ENCODE measurements around the gene STRBP.

STRBP gene

DNA sequence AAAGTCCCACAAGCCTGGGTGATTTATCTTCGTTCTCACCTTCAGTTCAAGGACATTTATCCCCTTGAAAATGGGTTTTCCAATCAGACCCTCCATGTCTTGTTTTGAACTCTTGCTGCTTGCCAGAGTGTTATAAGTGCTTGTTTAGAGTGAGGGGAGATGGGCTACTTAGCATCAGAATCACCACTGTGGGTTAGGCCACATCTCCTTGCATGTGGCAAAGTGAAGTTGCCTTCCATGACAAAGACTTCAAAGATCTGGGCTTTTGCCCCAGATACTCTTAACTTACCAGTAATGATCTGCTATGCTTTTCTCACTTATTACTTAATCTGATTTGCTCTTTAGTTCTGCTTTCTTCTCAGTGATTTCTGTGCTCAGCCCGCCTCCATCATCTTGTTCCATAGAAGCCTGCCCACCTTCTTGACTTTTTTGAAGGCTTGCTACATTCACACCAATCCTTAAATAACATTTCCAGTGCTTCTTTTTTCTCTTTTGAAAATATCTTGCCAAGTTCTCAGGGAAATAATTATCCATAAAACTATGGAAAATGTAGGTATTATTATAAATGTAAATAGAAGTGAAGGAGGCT, 195.9 kb downstream of the STRBP start:
- no peak for DNase-seq (ENCODE audit: low read depth in 2 of 3, low spot score in 1 of 3)
